Prostate gland (tissue), 2 donors: ENCODE data around the gene CALR.

Experiments used
- CTCF ChIP-seq, 4 experiments: fragments of 200-600 bp in 2 of 4; fragments of 450-650 bp in 2 of 4; sonication (generic) in 2 of 4; IDR thresholded peaks; 1 replicate in 3 of 4; 2 replicates in 1 of 4; pipeline ENCODE4 v1.5.1; 2016 to 2019; ENCODE audit warnings: antibody characterized with exemption in 4 of 4, mild to moderate bottlenecking in 2 of 4, moderate library complexity in 2 of 4
- POLR2A ChIP-seq: fragments of 450-650 bp; IDR thresholded peaks from one replicate; pipeline ENCODE4 v1.6.1; 2016; ENCODE audit warnings: antibody characterized with exemption, mild to moderate bottlenecking
- POLR2AphosphoS5 ChIP-seq: sonication (generic); formaldehyde crosslinking; IDR thresholded peaks from one replicate; pipeline ENCODE4 v1.6.1; 2017; ENCODE audit warnings: antibody characterized with exemption

GRCh38 chr19:12944104-12944674 lies 5.8 kb downstream of the CALR start:
- no peak for TF ChIP-seq POLR2AphosphoS5
- no peak for TF ChIP-seq CTCF (IDR thresholded peaks at IDR 0.05)
- no peak for TF ChIP-seq POLR2A
